ENCODE measurements around the gene TMEM59.

Gene TMEM59

GRCh38 chr1:53981220-53981619 is 71.8 kb downstream of the TMEM59 start:
- DNase-seq, result no peak

GRCh38 chr1:53979712-53980450 is 73.1 kb downstream of the TMEM59 start:
- peak in 1 of 3 experiments; percentile 5 for DNase-seq
